Measurements from ENCODE around the gene ZFYVE21. TPM values are rescaled to one million over a fixed set of nuclear protein-coding genes. Genes with fewer than 3 reads are reported as not detected.
A peak's percentile ranks its signal among the peaks of the same experiment; 100 is the strongest.

The ZFYVE21 gene
- total RNA-seq, 4 donors from 2014 or later = 121 to 180 (median 156) TPM

- Histone ChIP-seq H3K27me3 (no peaks in the 10 kb centered on the region), H3K27ac (replicated peaks in 1 of 4) (peak overlapping the region in 1 of 4 donors; percentile 8), H3K4me3 (no peak overlapping the region), H3K9me3 (no peaks in the 10 kb centered on the region), H3K4me1 (peaks cover 44 to 75% (median 63%) of the 10 kb centered on the region in 4 donors), H3K36me3 (peaks cover 26 to 93% (median 91%) of the 10 kb centered on the region in 4 donors)
- intact Hi-C loops (cut with DNase I) = no loop called here
- DNase-seq (ENCODE audit: extremely low spot score) = no peak
- TF ChIP-seq POLR2A (IDR thresholded peaks at IDR 0.05; ENCODE audit: low read depth) = no peak
- WGBS = 87% methylated on average over 25 of the region's 29 CpGs
Observed at GRCh38 chr14:103702497-103703432, 12.8 kb upstream of the ZFYVE21 start.

GRCh38 chr14:103703433-103704385, 11.9 kb upstream of the ZFYVE21 start:
- TF ChIP-seq POLR2A (IDR thresholded peaks at IDR 0.05; ENCODE audit: low read depth) = no peak
- no peak for TF ChIP-seq POLR2AphosphoS5 (IDR thresholded peaks at IDR 0.05)
- no peak for TF ChIP-seq EP300 (IDR thresholded peaks at IDR 0.05)
- TF ChIP-seq CTCF (IDR thresholded peaks at IDR 0.05) = no peak
- Histone ChIP-seq H3K27me3 (no peaks in the 10 kb centered on the region), H3K4me3 (no peak overlapping the region), H3K36me3 (peaks cover 26 to 85% (median 82%) of the 10 kb centered on the region in 4 donors), H3K27ac (replicated peaks in 1 of 4) (peak overlapping the region in 2 of 4 donors; percentile 64 to 74), H3K4me1 (peaks cover 41 to 75% (median 62%) of the 10 kb centered on the region in 4 donors), H3K9me3 (no peaks in the 10 kb centered on the region)
- no peak for DNase-seq (ENCODE audit: extremely low spot score)
- intact Hi-C loops (cut with DNase I) = no loop called here
- WGBS = 74% methylated on average over 24 of the region's 24 CpGs

- DNase-seq (ENCODE audit: extremely low spot score) = no peak
- H3K27ac ChIP-seq (replicated peaks in 1 of 4) = peak overlapping the region; percentile 23 to 74 (median 53)
- H3K27me3 ChIP-seq = no peaks in the 10 kb centered on the region
- H3K4me3 ChIP-seq = no peak overlapping the region
- intact Hi-C loops (cut with DNase I) = no loop called here
- 61% methylated on average over 13 of the region's 13 CpGs for WGBS
- H3K9me3 ChIP-seq = no peaks in the 10 kb centered on the region
- H3K36me3 ChIP-seq = peaks cover 21 to 78% (median 73%) of the 10 kb centered on the region in 4 donors
- no peak for TF ChIP-seq POLR2A (IDR thresholded peaks at IDR 0.05; ENCODE audit: low read depth)
- no peak for TF ChIP-seq POLR2AphosphoS5 (IDR thresholded peaks at IDR 0.05)
- no peak for TF ChIP-seq CTCF (IDR thresholded peaks at IDR 0.05)
- TF ChIP-seq EP300 (IDR thresholded peaks at IDR 0.05) = no peak
- H3K4me1 ChIP-seq = peaks cover 38 to 77% (median 61%) of the 10 kb centered on the region in 4 donors
Observed at GRCh38 chr14:103704708-103705107, 10.9 kb upstream of the ZFYVE21 start.

GRCh38 chr14:103705118-103705503, 10.5 kb upstream of the ZFYVE21 start:
- Histone ChIP-seq H3K36me3 (peaks cover 21 to 77% (median 69%) of the 10 kb centered on the region in 4 donors), H3K4me3 (peak overlapping the region in 1 of 4 donors; percentile 11), H3K27ac (replicated peaks in 1 of 4) (peak overlapping the region; percentile 23 to 74 (median 53)), H3K4me1 (peaks cover 34 to 73% (median 60%) of the 10 kb centered on the region in 4 donors), H3K9me3 (no peaks in the 10 kb centered on the region), H3K27me3 (no peaks in the 10 kb centered on the region)
- no peak for DNase-seq (ENCODE audit: extremely low spot score)
- intact Hi-C loops (cut with DNase I) = no loop called here
- 40% methylated on average over 7 of the region's 15 CpGs for WGBS
- TF ChIP-seq POLR2AphosphoS5 (IDR thresholded peaks at IDR 0.05) (peak in 1 of 2 donors; percentile 31), POLR2A (IDR thresholded peaks at IDR 0.05; ENCODE audit: low read depth) (no peak)

GRCh38 chr14:103705504-103706284, 9.9 kb upstream of the ZFYVE21 start:
- H3K4me1 ChIP-seq = peaks cover 28 to 68% (median 54%) of the 10 kb centered on the region in 4 donors
- peak overlapping the region in 1 of 4 donors; percentile 11 for H3K4me3 ChIP-seq
- H3K9me3 ChIP-seq = no peaks in the 10 kb centered on the region
- H3K27ac ChIP-seq (replicated peaks in 1 of 4) = peak overlapping the region; percentile 23 to 74 (median 53)
- intact Hi-C loops (cut with DNase I) = no loop called here
- peaks cover 19 to 72% (median 63%) of the 10 kb centered on the region in 4 donors for H3K36me3 ChIP-seq
- WGBS = 67% methylated on average over 20 of the region's 28 CpGs
- no peaks in the 10 kb centered on the region for H3K27me3 ChIP-seq
- TF ChIP-seq POLR2AphosphoS5 (IDR thresholded peaks at IDR 0.05) = peak in 1 of 2 donors; percentile 2
- no peak for TF ChIP-seq CTCF (IDR thresholded peaks at IDR 0.05)
- no peak for TF ChIP-seq EP300 (IDR thresholded peaks at IDR 0.05)
- no peak for TF ChIP-seq POLR2A (IDR thresholded peaks at IDR 0.05; ENCODE audit: low read depth)
- DNase-seq (ENCODE audit: extremely low spot score) = no peak
